COLO829 (cell line): ENCODE measurements around the gene DPM3.
"Not testable (repeated sequence)": the region's sequence is repeated elsewhere in the genome, so short reads cannot be mapped to it uniquely, and the experiment has no call there.

Experiments used
- DNase-seq: peaks from one replicate; pipeline ENCODE4 v3.0.0; 2012; ENCODE audit warnings: low spot score

The DPM3 gene

DNA sequence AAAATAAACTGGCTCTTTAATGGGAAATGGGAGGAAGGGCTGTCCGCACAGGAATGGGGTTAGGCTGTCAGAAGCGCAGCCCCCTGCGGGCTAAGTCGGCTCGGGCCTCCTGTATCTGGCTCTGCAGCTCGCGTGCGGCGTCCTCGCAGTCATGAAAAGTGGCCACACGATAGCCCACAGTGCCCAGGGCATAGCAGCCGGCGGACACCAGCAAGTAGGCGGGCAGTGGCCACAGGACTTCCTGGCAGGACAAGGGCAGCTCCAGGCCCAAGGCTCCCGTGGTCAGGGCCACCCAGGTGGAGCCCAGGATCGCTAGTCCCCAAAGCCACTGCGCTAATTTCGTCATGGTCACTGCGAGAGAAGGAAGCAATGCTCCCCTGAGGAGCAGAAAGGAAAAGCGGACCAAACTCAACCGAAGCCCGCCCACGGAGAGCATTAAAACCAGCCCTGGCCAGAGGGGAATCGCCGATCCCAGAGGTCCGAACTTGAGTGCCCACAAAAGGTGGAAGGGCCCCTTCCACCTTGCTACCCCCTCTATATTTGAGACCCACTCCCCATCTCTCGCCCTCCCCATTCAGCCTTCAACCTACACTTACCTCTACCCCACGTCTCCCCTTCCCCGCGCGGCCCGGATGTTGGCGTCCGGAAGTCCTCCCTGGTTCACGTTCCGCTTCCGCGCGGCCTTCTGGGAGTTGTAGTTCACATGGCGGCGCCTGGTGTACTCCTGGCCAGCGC is at the start of gene DPM3:
Gene DPM3, minus strand, starts transcription at position 637 of the 735 bp plus-strand sequence. Its CDS starts 291 bp downstream, at position 346.
- DNase-seq: peak; percentile 76

- not testable (repeated sequence) for DNase-seq
Observed at GRCh38 chr1:155189926-155190325, 49.6 kb upstream of the DPM3 start.

- DNase-seq: no peak
Observed at GRCh38 chr1:155188268-155188667, 47.9 kb upstream of the DPM3 start.

DNA sequence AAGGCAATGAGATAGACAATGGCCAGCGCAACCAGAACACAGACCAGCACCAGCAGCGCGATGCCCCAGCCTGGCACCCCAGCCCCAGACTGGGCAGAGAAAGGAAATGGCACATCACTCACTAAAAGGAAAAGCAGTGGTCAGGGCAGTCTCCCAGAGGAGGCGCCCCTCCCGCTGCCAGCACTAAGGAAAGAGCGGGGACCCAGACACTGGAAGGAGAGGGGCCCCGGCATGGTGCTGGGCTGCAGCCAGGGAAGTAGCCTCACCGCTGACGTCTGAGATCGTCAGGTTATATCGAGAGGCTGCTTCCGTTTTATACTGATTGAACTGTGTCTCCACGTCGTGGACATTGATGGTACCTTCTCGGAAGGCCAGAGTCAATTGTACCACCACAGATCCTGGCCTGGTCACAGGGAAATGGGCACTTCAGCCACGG is 47.1 kb upstream of the DPM3 start:
- DNase-seq: no peak

DNA sequence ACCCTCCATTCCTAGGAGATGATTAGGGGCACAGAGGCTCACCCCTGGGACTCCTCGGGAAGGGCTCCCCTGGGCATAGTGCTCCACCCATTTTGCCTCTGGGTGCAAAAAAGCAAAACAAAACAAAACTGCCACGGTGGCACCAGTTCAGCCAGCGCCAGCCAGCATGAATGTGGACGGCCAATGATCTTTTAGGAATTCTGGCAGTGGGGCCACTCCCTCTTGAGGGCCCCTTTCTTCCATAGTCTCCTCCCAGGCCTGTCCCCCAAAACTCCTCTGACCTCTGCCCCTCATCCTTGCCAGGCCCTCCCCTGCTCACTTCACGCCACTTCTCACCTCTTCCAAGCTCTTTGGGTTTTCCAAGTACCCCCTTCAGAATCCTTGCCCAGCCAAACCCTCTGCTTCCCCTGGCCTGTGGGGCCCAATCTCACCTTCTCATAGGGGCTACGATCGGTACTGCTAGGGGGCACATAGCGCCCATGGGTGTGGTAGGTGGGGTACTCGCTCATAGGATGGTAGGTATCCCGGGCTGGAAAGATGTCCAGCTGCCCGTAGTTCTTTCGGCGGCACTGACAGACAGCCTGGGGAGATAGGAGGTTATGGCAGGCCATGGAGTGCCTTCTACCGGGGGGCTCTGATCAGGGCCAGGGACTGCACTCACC is 46.6 kb upstream of the DPM3 start:
- no peak for DNase-seq

- DNase-seq: no peak
Observed at GRCh38 chr1:155186067-155186793, 45.9 kb upstream of the DPM3 start.

GRCh38 chr1:155185783-155186066 is 45.4 kb upstream of the DPM3 start:
- no peak for DNase-seq

GRCh38 chr1:155184835-155185782 is 44.8 kb upstream of the DPM3 start:
- no peak for DNase-seq

DNA sequence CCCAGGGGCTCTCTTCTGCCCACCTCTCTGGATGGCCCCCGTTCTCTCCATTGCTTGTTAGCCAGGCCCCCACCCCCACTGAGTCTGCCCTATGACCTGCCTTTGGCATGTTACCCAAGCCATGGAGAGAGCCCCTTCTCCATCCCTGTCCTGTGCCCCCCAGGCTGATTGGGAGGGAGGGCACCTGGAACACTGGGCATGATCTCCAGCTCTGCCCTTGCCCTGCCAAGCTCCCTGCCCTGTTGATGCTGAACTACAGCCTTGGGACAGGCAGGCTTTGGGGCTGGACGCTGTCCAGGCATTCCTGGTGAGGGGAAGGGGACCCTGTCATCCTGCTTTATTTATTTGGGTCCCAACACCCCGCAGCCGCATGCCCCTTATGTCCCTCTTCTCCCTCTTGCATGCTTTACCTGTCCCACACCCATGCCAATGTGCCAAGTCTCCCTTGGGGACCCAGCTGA is 44.0 kb upstream of the DPM3 start:
- DNase-seq: no peak

- DNase-seq: no peak
Observed at GRCh38 chr1:155183775-155184221, 43.5 kb upstream of the DPM3 start.

DNA sequence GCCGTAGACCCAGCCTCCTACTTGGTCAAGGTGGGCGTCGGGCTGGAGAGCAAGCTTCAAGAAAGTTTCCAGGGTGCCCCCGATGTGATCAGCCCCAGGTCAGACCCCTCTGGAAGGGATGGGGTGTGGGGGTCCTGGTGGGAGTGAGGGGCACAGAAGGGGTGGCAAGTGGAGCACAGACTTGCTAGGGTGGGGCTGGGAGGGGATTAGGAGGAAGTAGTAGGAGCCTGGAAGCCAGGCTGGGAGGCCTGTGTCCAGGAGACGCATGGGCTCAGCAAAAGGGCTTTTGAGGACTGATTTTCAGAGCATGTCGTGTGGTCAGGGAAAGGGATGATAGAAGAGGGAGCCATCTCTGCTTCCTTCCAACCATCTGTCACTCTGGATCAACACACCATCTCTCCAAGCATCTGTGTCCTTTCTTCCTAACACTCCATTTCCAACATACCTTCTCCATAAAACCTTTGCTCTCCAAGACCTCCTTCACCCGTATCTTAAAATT is 41.8 kb upstream of the DPM3 start:
- DNase-seq: no peak

GRCh38 chr1:155181371-155182051 is 41.2 kb upstream of the DPM3 start:
- DNase-seq: no peak

- DNase-seq: no peak
Observed at GRCh38 chr1:155179112-155180031, 39.0 kb upstream of the DPM3 start.

GRCh38 chr1:155178441-155179111 is 38.2 kb upstream of the DPM3 start:
- DNase-seq: no peak

GRCh38 chr1:155177918-155178281 is 37.6 kb upstream of the DPM3 start:
- DNase-seq: no peak

DNA sequence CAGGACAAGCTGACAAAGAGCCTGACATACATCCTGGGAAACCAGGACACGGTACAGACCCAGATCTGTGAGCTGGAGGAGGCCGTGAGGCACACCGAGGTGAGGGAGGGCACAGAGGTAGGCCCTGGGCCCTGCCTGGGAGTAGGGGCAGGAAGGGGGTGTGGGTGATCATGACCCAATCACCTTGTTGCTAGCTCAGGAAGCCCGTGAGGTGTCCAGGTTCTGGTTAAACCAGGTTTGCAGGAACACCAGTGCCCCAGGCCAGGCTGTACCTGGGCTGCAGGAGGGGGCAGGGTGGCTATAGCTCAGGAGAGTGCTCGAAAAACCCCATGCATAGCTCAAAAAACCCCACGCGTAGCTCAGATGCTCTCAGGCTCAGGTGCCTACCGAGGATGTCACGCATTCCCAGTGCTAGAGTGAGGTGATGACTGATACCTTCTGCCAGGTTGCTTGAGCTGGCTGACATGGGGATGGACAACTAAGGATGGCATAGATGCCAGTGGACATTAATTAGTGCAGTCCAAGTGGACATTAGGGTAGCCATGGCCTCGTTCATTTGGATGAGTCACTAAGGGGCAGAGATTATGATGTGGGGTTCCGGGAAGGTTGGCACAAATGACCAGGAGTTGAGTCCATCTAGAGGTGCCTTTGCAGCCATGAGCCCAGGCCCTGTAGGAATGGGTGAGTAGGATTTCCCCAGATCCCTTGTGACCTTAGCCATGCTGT is 37.0 kb upstream of the DPM3 start:
- no peak for DNase-seq

DNA sequence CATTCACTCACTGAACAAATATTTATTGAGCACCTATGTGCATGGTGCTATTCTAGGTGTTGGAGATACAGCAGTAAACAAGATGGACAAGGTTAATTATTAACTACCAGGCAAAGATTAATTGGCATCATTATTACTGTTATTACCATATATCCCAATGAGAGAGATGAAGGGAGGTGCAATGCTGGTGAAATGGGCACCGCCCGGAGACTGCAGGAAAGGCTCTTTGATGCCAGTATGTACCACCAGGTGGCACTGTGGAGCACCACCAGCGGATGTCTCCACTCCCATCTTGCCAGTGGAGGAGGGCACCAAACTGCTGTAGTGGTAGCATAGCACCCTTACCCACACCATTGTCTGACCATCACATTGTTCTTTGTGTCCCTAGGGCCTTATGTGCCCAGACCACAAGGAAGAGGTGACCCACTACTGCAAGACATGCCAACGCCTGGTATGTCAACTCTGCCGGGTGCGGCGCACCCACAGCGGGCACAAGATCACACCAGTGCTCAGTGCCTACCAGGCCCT is 36.3 kb upstream of the DPM3 start:
- DNase-seq: peak; percentile 98

DNA sequence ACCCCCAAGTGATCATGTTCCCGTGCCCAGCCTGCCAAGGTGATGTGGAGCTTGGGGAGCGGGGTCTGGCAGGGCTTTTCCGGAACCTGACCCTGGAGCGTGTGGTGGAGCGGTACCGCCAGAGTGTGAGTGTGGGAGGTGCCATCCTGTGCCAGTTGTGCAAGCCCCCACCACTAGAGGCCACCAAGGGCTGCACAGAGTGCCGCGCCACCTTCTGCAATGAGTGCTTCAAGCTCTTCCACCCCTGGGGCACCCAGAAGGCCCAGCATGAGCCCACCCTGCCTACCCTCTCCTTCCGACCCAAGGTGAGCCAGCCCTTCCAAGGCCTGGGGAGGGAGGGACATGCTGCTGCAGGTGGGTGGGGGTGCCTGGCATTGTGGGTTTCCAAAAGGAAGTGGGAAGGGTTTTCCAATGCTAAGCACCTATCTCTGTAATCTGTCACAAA is 35.6 kb upstream of the DPM3 start:
- DNase-seq: no peak
